GM20431 (cell line): ENCODE measurements around the gene USP48.
"Not testable (repeated sequence)": the region's sequence is repeated elsewhere in the genome, so short reads cannot be mapped to it uniquely, and the experiment has no call there.

Source experiments
- in situ Hi-C: fragments of 300-500 bp; cut with MseI, MboI; formaldehyde crosslinking; loops from one replicate; pipeline ENCODE4 v1.15.0; 2020; ENCODE audit warnings: low sequenced_read_pairs; ENCODE audit not compliant: unreplicated experiment

USP48 gene

GRCh38 chr1:21782868-21783678 is at the start of gene USP48:
USP48 (minus strand) TSS chr1:21783149; CDS start chr1:21782957, 192 bp downstream.
- in situ Hi-C loops: no loop called here

- in situ Hi-C loops: no loop called here
Observed at GRCh38 chr1:21831454-21831970, 48.6 kb upstream of the USP48 start.

- in situ Hi-C loops: no loop called here
Observed at GRCh38 chr1:21830792-21831453, 48.0 kb upstream of the USP48 start.

GRCh38 chr1:21829294-21829693 is 46.3 kb upstream of the USP48 start:
- in situ Hi-C loops: no loop called here

GRCh38 chr1:21828506-21829210 is 45.7 kb upstream of the USP48 start:
- in situ Hi-C loops: no loop called here

GRCh38 chr1:21828075-21828474 is 45.1 kb upstream of the USP48 start:
- in situ Hi-C loops: no loop called here

- in situ Hi-C loops: no loop called here
Observed at GRCh38 chr1:21827141-21827679, 44.3 kb upstream of the USP48 start.

GRCh38 chr1:21826694-21827093 is 43.7 kb upstream of the USP48 start:
- in situ Hi-C loops: not testable (repeated sequence)

- in situ Hi-C loops: no loop called here
Observed at GRCh38 chr1:21825393-21825792, 42.4 kb upstream of the USP48 start.

- in situ Hi-C loops: no loop called here
Observed at GRCh38 chr1:21824926-21825325, 42.0 kb upstream of the USP48 start.

- in situ Hi-C loops: no loop called here
Observed at GRCh38 chr1:21823980-21824702, 41.2 kb upstream of the USP48 start.

GRCh38 chr1:21823206-21823979 is 40.4 kb upstream of the USP48 start:
- in situ Hi-C loops: no loop called here

- in situ Hi-C loops: no loop called here
Observed at GRCh38 chr1:21822349-21822748, 39.4 kb upstream of the USP48 start.

GRCh38 chr1:21821385-21822019 is 38.6 kb upstream of the USP48 start:
- in situ Hi-C loops: no loop called here

GRCh38 chr1:21820597-21821232 is 37.8 kb upstream of the USP48 start:
- in situ Hi-C loops: no loop called here

- in situ Hi-C loops: no loop called here
Observed at GRCh38 chr1:21818656-21819055, 35.7 kb upstream of the USP48 start.

GRCh38 chr1:21816602-21817302 is 33.8 kb upstream of the USP48 start:
- in situ Hi-C loops: no loop called here
